HEK293 (cell line): ENCODE data around the gene PRKAG2.

Source experiments
- CTCF ChIA-PET: fragments of 350-600 bp; formaldehyde crosslinking; extraction: SDS; loops from one replicate; lab custom pipeline; 2021; ENCODE audit warnings: antibody characterized with exemption; lab: Yijun Ruan, JAX
- POLR2A ChIA-PET: fragments of 300-600 bp; formaldehyde crosslinking; extraction: SDS; loops from one replicate; lab custom pipeline; 2020; ENCODE audit warnings: antibody characterized with exemption, inconsistent platforms; lab: Yijun Ruan, JAX
- H3K27ac ChIP-seq: fragments of 200-500 bp; sonication (Bioruptor generic); 2 replicates; pipeline ENCODE4 v1.5.1; 2014; ENCODE audit warnings: low read depth, low read length, control low read depth, inconsistent platforms; ENCODE audit errors: extremely low read depth
- H3K36me3 ChIP-seq, 2 experiments: fragments of 200-500 bp in 1 of 2; sonication (Bioruptor generic) in 1 of 2; 1 replicate in 1 of 2; 2 replicates in 1 of 2; pipeline ENCODE4 v1.5.1; 2014 to 2017; ENCODE audit warnings: inconsistent platforms in 2 of 2, low read length in 2 of 2; ENCODE audit not compliant: control insufficient read depth in 2 of 2, insufficient read depth in 1 of 2
- H3K4me1 ChIP-seq: fragments of 200-500 bp; sonication (Bioruptor generic); 2 replicates; pipeline ENCODE4 v1.5.1; 2014; ENCODE audit warnings: mild to moderate bottlenecking, low read length, inconsistent platforms; ENCODE audit not compliant: control insufficient read depth, insufficient read depth
- H3K4me3 ChIP-seq: 2 replicates; pipeline ENCODE4 v1.5.1; 2011; ENCODE audit warnings: low read depth, mild to moderate bottlenecking, control low read depth, low read length, moderate library complexity
- H3K9me3 ChIP-seq: fragments of 200-500 bp; sonication (Bioruptor generic); 2 replicates; pipeline ENCODE4 v1.5.1; 2014; ENCODE audit warnings: low read depth, low read length, inconsistent platforms; ENCODE audit not compliant: control insufficient read depth, insufficient read depth
- BCL11B ChIP-seq: fragments of 450-650 bp; formaldehyde crosslinking; IDR thresholded peaks from 2 replicates; pipeline ENCODE4 v1.5.1; 2016; ENCODE audit warnings: low read depth, missing biosample characterization, missing genetic modification characterization
- PBX3 ChIP-seq: sonication (generic); formaldehyde crosslinking; IDR thresholded peaks from 2 replicates; pipeline ENCODE4 v1.8.1; 2022; ENCODE audit warnings: mild to moderate bottlenecking, moderate library complexity, missing genetic modification reagents
- PRDM4 ChIP-seq: fragments of 450-650 bp; formaldehyde crosslinking; IDR thresholded peaks from 2 replicates; pipeline ENCODE4 v1.5.1; 2017; ENCODE audit warnings: missing biosample characterization, missing genetic modification characterization
- SCRT1 ChIP-seq: fragments of 450-650 bp; formaldehyde crosslinking; IDR thresholded peaks from 2 replicates; pipeline ENCODE4 v1.5.1; 2016; ENCODE audit warnings: missing biosample characterization, missing genetic modification characterization, borderline replicate concordance
- SCRT2 ChIP-seq: fragments of 450-650 bp; formaldehyde crosslinking; IDR thresholded peaks from 2 replicates; pipeline ENCODE4 v1.5.1; 2016; ENCODE audit warnings: missing biosample characterization, missing genetic modification characterization
- SETDB1 ChIP-seq: IDR thresholded peaks from one replicate; pipeline ENCODE4 v1.6.1; 2017; ENCODE audit warnings: mild to moderate bottlenecking, low read length, moderate library complexity, mixed read lengths; ENCODE audit not compliant: insufficient read length
- ZBTB21 ChIP-seq: fragments of 450-650 bp; formaldehyde crosslinking; IDR thresholded peaks from 2 replicates; pipeline ENCODE4 v1.5.1; 2017; ENCODE audit warnings: missing biosample characterization, missing genetic modification characterization
- ZBTB48 ChIP-seq: fragments of 450-650 bp; formaldehyde crosslinking; IDR thresholded peaks from 2 replicates; pipeline ENCODE4 v1.5.1; 2016; ENCODE audit warnings: missing biosample characterization, missing genetic modification characterization
- ZFP3 ChIP-seq: fragments of 450-650 bp; formaldehyde crosslinking; IDR thresholded peaks from 2 replicates; pipeline ENCODE4 v1.5.1; 2016; ENCODE audit warnings: low read depth, missing biosample characterization, missing genetic modification characterization
- ZFP41 ChIP-seq: fragments of 450-650 bp; formaldehyde crosslinking; IDR thresholded peaks from 2 replicates; pipeline ENCODE4 v1.5.1; 2016; ENCODE audit warnings: missing biosample characterization, missing genetic modification characterization, borderline replicate concordance
- ZNF114 ChIP-seq: fragments of 450-650 bp; formaldehyde crosslinking; IDR thresholded peaks from 2 replicates; pipeline ENCODE4 v1.5.0; 2017; ENCODE audit warnings: missing biosample characterization, missing genetic modification characterization
- ZNF202 ChIP-seq: fragments of 450-650 bp; formaldehyde crosslinking; IDR thresholded peaks from 2 replicates; pipeline ENCODE4 v1.5.1; 2016; ENCODE audit warnings: missing biosample characterization, missing genetic modification characterization, borderline replicate concordance
- ZNF214 ChIP-seq: fragments of 450-650 bp; formaldehyde crosslinking; IDR thresholded peaks from 2 replicates; pipeline ENCODE4 v1.5.1; 2017; ENCODE audit warnings: missing biosample characterization, mild to moderate bottlenecking, missing genetic modification characterization, borderline replicate concordance
- ZNF223 ChIP-seq: fragments of 450-650 bp; formaldehyde crosslinking; IDR thresholded peaks from 2 replicates; pipeline ENCODE4 v1.5.1; 2016; ENCODE audit warnings: missing biosample characterization, missing genetic modification characterization
- ZNF391 ChIP-seq: fragments of 450-650 bp; formaldehyde crosslinking; IDR thresholded peaks from 2 replicates; pipeline ENCODE4 v1.5.1; 2016; ENCODE audit warnings: low read depth, missing biosample characterization, missing genetic modification characterization, borderline replicate concordance
- ZNF529 ChIP-seq: fragments of 450-650 bp; formaldehyde crosslinking; IDR thresholded peaks from 2 replicates; pipeline ENCODE4 v1.5.1; 2017; ENCODE audit warnings: missing genetic modification characterization, missing biosample characterization; ENCODE audit not compliant: insufficient replicate concordance
- ZNF560 ChIP-seq: fragments of 450-650 bp; formaldehyde crosslinking; IDR thresholded peaks from 2 replicates; pipeline ENCODE4 v1.5.1; 2017; ENCODE audit warnings: missing biosample characterization, missing genetic modification characterization, borderline replicate concordance
- ZNF561 ChIP-seq: fragments of 450-650 bp; IDR thresholded peaks from 2 replicates; pipeline ENCODE4 v1.5.1; 2018; ENCODE audit warnings: missing biosample characterization, missing genetic modification characterization, borderline replicate concordance
- ZNF658 ChIP-seq: fragments of 450-650 bp; formaldehyde crosslinking; IDR thresholded peaks from 2 replicates; pipeline ENCODE4; 2016; ENCODE audit warnings: missing biosample characterization, missing genetic modification characterization
- ZNF660 ChIP-seq: fragments of 450-650 bp; IDR thresholded peaks from 2 replicates; pipeline ENCODE4 v1.5.1; 2018; ENCODE audit warnings: missing biosample characterization, mild to moderate bottlenecking, missing genetic modification characterization
- TF ChIP-seq, protein P1 (sequence below): fragments of 450-650 bp; formaldehyde crosslinking; IDR thresholded peaks from 2 replicates; pipeline ENCODE4 v1.5.1; 2017; ENCODE audit warnings: missing biosample characterization, missing genetic modification characterization
- TF ChIP-seq, protein P2 (sequence below): fragments of 450-650 bp; formaldehyde crosslinking; IDR thresholded peaks from 2 replicates; pipeline ENCODE4 v1.5.1; 2016; ENCODE audit warnings: missing biosample characterization, missing genetic modification characterization, low read depth
- TF ChIP-seq, protein P3 (sequence below): fragments of 450-650 bp; formaldehyde crosslinking; IDR thresholded peaks from 2 replicates; pipeline ENCODE4 v1.5.1; 2017; ENCODE audit warnings: missing biosample characterization, missing genetic modification characterization

PRKAG2 gene

DNA sequence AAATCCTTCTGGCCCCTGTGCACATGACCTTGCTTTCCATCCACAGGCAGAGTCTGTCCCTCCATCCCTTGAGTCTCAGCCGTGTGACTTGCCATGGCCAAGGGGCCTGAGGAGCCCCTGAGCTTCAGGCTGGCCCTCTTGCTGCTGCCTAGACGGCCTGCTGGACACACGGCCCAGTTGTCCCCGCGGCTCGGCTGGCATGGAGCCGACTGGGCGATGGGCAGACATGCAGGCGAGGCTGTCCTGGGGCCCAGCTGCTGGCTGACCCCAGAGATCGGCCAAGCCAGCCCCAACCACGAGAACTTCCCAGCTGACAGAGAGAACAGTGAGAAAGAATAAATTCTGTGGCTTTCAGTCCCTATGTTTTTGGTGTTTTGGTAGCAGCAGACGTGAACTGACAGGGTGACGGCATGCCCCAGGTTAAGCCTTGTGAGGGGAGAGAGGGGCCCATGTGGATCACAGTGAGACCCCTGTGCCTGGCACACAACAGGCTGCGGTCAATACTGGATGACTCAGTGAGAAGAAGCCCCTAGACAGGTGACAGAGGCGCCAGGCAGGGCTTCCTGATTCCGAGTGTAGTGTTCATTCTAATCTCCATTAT lies 11.7 kb downstream of the PRKAG2 start:
- no peak overlapping the region for H3K27ac ChIP-seq
- no peak for TF ChIP-seq ZNF560 (tag by site-specific recombination)
- TF ChIP-seq ZBTB21 (tag by site-specific recombination), result no peak
- TF ChIP-seq ZFP41, result no peak
- no peak for TF ChIP-seq PRDM4 (tag by site-specific recombination)
- TF ChIP-seq SETDB1, result no peak
- no peak for TF ChIP-seq ZNF202
- TF ChIP-seq ZNF114 (tag by site-specific recombination), result no peak
- TF ChIP-seq SCRT1 (tag by site-specific recombination), result no peak
- TF ChIP-seq, protein P1, sequence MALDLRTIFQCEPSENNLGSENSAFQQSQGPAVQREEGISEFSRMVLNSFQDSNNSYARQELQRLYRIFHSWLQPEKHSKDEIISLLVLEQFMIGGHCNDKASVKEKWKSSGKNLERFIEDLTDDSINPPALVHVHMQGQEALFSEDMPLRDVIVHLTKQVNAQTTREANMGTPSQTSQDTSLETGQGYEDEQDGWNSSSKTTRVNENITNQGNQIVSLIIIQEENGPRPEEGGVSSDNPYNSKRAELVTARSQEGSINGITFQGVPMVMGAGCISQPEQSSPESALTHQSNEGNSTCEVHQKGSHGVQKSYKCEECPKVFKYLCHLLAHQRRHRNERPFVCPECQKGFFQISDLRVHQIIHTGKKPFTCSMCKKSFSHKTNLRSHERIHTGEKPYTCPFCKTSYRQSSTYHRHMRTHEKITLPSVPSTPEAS, result no peak
- no peak for TF ChIP-seq ZNF214 (tag by site-specific recombination)
- TF ChIP-seq ZNF561 (tag by site-specific recombination), result no peak
- no peaks in the 10 kb centered on the region for H3K4me1 ChIP-seq
- ChIA-PET POLR2A (no interaction called here), CTCF (no interaction called here)
- no peaks in the 10 kb centered on the region for H3K9me3 ChIP-seq
- no peaks in the 10 kb centered on the region for H3K36me3 ChIP-seq
- no peak overlapping the region for H3K4me3 ChIP-seq

DNA sequence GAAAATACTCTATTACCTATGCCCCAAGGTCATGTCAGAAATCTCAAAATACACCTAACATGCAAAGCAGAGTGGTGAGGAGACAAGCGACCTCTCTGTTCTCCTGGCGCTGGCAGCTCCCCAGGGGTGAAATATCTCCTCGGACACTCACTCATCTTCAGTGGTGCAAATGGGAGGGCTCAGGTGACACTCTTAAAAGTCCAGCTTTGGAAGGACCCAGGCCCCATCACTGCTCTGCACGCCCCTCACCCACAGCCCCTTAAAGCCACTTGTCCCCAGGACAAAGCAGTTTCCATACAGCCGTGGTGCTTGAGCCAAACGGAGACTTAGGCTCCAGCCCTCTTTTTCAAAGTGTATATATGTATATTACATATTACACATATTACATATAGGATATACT lies 12.4 kb downstream of the PRKAG2 start:
- no peak overlapping the region for H3K4me3 ChIP-seq
- no peak overlapping the region for H3K27ac ChIP-seq
- no peaks in the 10 kb centered on the region for H3K9me3 ChIP-seq
- H3K36me3 ChIP-seq, result no peaks in the 10 kb centered on the region
- CTCF ChIA-PET, result no interaction called here
- no peaks in the 10 kb centered on the region for H3K4me1 ChIP-seq
- POLR2A ChIA-PET, result no interaction called here
- TF ChIP-seq ZNF658 (tag by site-specific recombination) (no peak), ZNF660 (tag by site-specific recombination) (no peak), SCRT2 (no peak)
- TF ChIP-seq, all 188 proteins: peak for 0

DNA sequence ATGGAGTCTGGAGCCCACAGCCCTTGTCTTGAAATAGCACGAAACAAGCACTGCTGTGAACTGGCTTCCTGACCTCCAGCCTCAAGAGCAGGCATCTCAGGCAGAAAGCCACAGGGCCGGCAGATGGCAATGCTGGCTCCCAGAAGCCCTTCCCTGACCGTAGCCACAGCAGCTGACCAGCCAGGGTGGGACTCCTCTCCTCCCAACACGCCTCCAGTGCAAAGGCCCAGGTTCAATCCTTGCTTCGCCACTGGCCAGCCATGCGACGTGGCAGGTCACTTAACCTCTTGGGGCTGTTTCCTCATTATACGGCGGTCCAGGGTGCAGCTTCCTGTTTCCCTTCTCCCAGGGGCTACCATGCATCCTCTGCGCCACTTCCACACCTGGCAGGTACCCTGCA lies 12.8 kb downstream of the PRKAG2 start:
- Histone ChIP-seq H3K27ac (no peak overlapping the region), H3K4me3 (no peak overlapping the region), H3K9me3 (no peaks in the 10 kb centered on the region), H3K36me3 (no peaks in the 10 kb centered on the region)
- TF ChIP-seq ZNF223 (tag by site-specific recombination), result no peak
- no peak for TF ChIP-seq ZBTB48 (tag by site-specific recombination)
- no peak for TF ChIP-seq PBX3 (CRISPR knock-in tag)
- TF ChIP-seq, protein P2, sequence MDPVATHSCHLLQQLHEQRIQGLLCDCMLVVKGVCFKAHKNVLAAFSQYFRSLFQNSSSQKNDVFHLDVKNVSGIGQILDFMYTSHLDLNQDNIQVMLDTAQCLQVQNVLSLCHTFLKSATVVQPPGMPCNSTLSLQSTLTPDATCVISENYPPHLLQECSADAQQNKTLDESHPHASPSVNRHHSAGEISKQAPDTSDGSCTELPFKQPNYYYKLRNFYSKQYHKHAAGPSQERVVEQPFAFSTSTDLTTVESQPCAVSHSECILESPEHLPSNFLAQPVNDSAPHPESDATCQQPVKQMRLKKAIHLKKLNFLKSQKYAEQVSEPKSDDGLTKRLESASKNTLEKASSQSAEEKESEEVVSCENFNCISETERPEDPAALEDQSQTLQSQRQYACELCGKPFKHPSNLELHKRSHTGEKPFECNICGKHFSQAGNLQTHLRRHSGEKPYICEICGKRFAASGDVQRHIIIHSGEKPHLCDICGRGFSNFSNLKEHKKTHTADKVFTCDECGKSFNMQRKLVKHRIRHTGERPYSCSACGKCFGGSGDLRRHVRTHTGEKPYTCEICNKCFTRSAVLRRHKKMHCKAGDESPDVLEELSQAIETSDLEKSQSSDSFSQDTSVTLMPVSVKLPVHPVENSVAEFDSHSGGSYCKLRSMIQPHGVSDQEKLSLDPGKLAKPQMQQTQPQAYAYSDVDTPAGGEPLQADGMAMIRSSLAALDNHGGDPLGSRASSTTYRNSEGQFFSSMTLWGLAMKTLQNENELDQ (tag by site-specific recombination), result no peak
- TF ChIP-seq ZFP3, result no peak
- TF ChIP-seq, protein P3, sequence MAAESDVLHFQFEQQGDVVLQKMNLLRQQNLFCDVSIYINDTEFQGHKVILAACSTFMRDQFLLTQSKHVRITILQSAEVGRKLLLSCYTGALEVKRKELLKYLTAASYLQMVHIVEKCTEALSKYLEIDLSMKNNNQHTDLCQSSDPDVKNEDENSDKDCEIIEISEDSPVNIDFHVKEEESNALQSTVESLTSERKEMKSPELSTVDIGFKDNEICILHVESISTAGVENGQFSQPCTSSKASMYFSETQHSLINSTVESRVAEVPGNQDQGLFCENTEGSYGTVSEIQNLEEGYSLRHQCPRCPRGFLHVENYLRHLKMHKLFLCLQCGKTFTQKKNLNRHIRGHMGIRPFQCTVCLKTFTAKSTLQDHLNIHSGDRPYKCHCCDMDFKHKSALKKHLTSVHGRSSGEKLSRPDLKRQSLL (tag by site-specific recombination), result no peak
- TF ChIP-seq ZNF529 (tag by site-specific recombination), result no peak
- TF ChIP-seq BCL11B, result no peak
- TF ChIP-seq ZNF391 (tag by site-specific recombination), result no peak
- TF ChIP-seq, all 188 proteins: peak for 0
- H3K4me1 ChIP-seq, result no peaks in the 10 kb centered on the region
- ChIA-PET POLR2A (no interaction called here), CTCF (no interaction called here)
